Body of pancreas (tissue), 4 donors: ENCODE data around the gene ZNF117. TPM values are rescaled to one million over a fixed set of nuclear protein-coding genes. Genes with fewer than 3 reads are reported as not detected.
"Not testable (repeated sequence)": the region's sequence is repeated elsewhere in the genome, so short reads cannot be mapped to it uniquely, and the experiment has no call there.

Source experiments
- ATAC-seq: fragments of 150-250 bp; one replicate; pipeline ENCODE4 v1.9.1; 2016
- DNase-seq, 4 donors: peaks; one replicate each; pipeline ENCODE4 v3.0.0-alpha.2; 2019
- H3K27ac ChIP-seq, 4 donors: fragments of 200-600 bp; sonication (generic); 1 replicate in 3 of 4; 2 replicates in 1 of 4; pipeline versions ENCODE4 v1.5.1 to v1.6.1; 2016 to 2019; ENCODE audit warnings: mild to moderate bottlenecking in 1 of 4, mixed read lengths in 1 of 4, moderate library complexity in 1 of 4
- H3K27me3 ChIP-seq, 2 donors: fragments of 200-600 bp; sonication (generic); one replicate each; pipeline ENCODE4 v1.6.0; 2016; ENCODE audit warnings: mild to moderate bottlenecking in 1 of 2
- H3K36me3 ChIP-seq, 2 donors: fragments of 200-600 bp; sonication (generic); replicated peaks in 1 of 2; 2 replicates each; pipeline ENCODE4 v1.5.1; 2016; ENCODE audit warnings: low read depth in 2 of 2; ENCODE audit not compliant: insufficient read depth in 1 of 2
- H3K4me1 ChIP-seq: fragments of 200-600 bp; sonication (generic); one replicate; pipeline ENCODE4 v1.6.0; 2016
- H3K4me3 ChIP-seq, 2 donors: fragments of 200-600 bp; sonication (generic); 1 replicate in 1 of 2; 2 replicates in 1 of 2; pipeline ENCODE4 v1.5.1; 2016 to 2019
- H3K9me3 ChIP-seq, 3 donors: fragments of 200-600 bp; sonication (generic); 1 replicate in 2 of 3; 2 replicates in 1 of 3; pipeline ENCODE4 v1.5.1; 2016
- POLR2A ChIP-seq, 3 donors: fragments of 450-650 bp; IDR thresholded peaks; one replicate each; pipeline ENCODE4 v1.6.1; 2016; ENCODE audit warnings: antibody characterized with exemption in 3 of 3, mild to moderate bottlenecking in 2 of 3
- WGBS, 2 donors: methylation state at CpG; one replicate each; pipeline ENCODE4 v1.1.5; 2017; 5-methylcytosine and 5-hydroxymethylcytosine counted together
- intact Hi-C: fragments of 100-400 bp; cut with DNase I; formaldehyde crosslinking; loops from one replicate; pipeline ENCODE4 v1.15.1; 2023
- total RNA-seq, 2 donors: library from RNA; depleted of rRNA; stranded (reverse); fragments of >200 nt; gene quantifications; one replicate each; pipeline ENCODE4 v1.1.0, GENCODE V29; 2016
- TF ChIP-seq, protein P1 (sequence below), 7 experiments: fragments of 450-650 bp in 4 of 7; fragments of 200-600 bp in 3 of 7; sonication (generic) in 3 of 7; IDR thresholded peaks; one replicate each; pipeline ENCODE4 v1.5.1; 2016 to 2019; ENCODE audit warnings: antibody characterized with exemption in 7 of 7

The ZNF117 gene
- total RNA-seq, 2 donors from 2014 or later = 6.9 to 11.2 TPM

DNA sequence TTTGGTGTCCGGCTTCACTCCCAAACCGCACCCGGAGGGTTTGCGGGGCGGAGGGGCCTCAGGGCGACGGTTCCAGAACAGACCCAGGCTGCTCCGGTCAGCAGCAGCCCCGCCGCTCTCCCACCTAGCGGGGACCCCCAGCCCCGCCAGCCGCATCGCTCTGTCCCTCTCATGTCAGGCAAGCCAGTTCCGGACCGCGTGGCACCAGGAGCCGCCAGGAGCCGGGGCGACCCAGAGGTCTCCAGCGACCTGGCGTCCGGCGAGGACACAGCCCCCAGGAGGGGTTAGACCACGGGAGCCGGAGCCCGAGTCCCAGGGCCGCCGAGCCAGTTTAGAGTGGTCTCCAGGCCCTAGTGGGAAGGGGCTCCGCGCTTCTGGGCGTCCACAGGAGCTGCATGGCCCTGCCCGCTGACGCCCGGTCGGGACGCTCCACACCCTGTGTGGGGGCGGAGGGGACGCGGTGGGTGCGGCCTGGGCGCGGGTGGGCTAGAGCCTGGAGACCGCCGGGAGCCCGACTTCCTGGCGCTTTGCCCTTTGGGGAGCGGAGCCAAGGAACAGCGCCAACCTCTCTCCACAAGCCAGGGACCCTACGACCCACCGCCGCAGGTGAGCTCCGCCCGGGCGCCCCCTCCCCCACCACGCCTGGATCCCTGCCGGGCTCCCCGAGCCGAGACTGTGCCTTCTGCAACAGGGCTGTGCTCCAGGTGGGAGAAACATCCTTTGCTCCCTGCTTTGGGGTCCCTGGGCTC is 43.4 kb downstream of the ZNF117 start:
- Histone ChIP-seq H3K27me3 (peaks cover 0 to 6% of the 10 kb centered on the region in 2 donors), H3K9me3 (no peaks in the 10 kb centered on the region), H3K36me3 (no peaks in the 10 kb centered on the region), H3K27ac (no peak overlapping the region), H3K4me3 (peak overlapping the region in 1 of 2 donors; percentile 27), H3K4me1 (peaks cover 12% of the 10 kb centered on the region)
- intact Hi-C loops = loop anchor here (10.0 kb wide), 1 partner anchor 527 kb away; no protein-coding TSS in a partner anchor
- no peak for TF ChIP-seq POLR2A (IDR thresholded peaks at IDR 0.05)
- TF ChIP-seq, protein P1, sequence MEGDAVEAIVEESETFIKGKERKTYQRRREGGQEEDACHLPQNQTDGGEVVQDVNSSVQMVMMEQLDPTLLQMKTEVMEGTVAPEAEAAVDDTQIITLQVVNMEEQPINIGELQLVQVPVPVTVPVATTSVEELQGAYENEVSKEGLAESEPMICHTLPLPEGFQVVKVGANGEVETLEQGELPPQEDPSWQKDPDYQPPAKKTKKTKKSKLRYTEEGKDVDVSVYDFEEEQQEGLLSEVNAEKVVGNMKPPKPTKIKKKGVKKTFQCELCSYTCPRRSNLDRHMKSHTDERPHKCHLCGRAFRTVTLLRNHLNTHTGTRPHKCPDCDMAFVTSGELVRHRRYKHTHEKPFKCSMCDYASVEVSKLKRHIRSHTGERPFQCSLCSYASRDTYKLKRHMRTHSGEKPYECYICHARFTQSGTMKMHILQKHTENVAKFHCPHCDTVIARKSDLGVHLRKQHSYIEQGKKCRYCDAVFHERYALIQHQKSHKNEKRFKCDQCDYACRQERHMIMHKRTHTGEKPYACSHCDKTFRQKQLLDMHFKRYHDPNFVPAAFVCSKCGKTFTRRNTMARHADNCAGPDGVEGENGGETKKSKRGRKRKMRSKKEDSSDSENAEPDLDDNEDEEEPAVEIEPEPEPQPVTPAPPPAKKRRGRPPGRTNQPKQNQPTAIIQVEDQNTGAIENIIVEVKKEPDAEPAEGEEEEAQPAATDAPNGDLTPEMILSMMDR (IDR thresholded peaks at IDR 0.05) = no peak
- peak; percentile 38 for ATAC-seq
- WGBS, 2 donors = 1 to 7% methylated on average over 10 to 45 of the region's 59 CpGs
- peak in 2 of 4 donors; percentile 25 for DNase-seq

DNA sequence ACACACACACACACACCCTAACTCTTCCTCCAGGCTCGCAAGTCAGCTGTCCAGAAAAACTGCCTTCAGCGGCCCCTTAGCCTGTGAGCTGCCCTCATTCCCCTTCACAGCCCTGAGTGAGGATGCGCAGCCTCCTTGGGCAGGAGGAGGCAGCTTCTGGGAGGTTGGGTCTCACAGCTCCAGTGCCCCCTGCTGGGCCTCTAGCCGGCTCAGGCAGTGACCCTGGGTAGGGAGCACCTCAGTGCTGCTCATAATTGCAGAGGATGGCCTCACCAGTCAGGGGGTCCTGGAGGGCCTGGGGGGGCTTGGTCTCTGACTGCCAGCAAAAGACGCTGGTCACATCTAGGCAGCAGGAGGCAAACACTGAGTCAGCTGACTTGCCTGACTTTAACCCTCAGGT is 44.1 kb downstream of the ZNF117 start:
- H3K27me3 ChIP-seq = peaks cover 0 to 6% of the 10 kb centered on the region in 2 donors
- no peak overlapping the region for H3K27ac ChIP-seq
- ATAC-seq (no peak), DNase-seq (peak in 2 of 4 donors; percentile 28 to 31)
- TF ChIP-seq POLR2A (IDR thresholded peaks at IDR 0.05) = no peak
- TF ChIP-seq, protein P1 (IDR thresholded peaks at IDR 0.05) = peak in 1 of 7 experiments; percentile 5
- 27 to 51% methylated on average over 3 to 5 of the region's 5 CpGs for WGBS, 2 donors
- no peaks in the 10 kb centered on the region for H3K36me3 ChIP-seq
- peaks cover 12% of the 10 kb centered on the region for H3K4me1 ChIP-seq
- H3K4me3 ChIP-seq = no peak overlapping the region
- intact Hi-C loops = loop anchor here (10.0 kb wide), 1 partner anchor 528 kb away; no protein-coding TSS in a partner anchor
- no peaks in the 10 kb centered on the region for H3K9me3 ChIP-seq

- TF ChIP-seq POLR2A (IDR thresholded peaks at IDR 0.05) = no peak
- WGBS, 2 donors = 28 to 29% methylated on average over 2 of the region's 2 CpGs
- no peak for ATAC-seq
Measured at GRCh38 chr7:64945503-64946175, 45.2 kb downstream of the ZNF117 start.

DNA sequence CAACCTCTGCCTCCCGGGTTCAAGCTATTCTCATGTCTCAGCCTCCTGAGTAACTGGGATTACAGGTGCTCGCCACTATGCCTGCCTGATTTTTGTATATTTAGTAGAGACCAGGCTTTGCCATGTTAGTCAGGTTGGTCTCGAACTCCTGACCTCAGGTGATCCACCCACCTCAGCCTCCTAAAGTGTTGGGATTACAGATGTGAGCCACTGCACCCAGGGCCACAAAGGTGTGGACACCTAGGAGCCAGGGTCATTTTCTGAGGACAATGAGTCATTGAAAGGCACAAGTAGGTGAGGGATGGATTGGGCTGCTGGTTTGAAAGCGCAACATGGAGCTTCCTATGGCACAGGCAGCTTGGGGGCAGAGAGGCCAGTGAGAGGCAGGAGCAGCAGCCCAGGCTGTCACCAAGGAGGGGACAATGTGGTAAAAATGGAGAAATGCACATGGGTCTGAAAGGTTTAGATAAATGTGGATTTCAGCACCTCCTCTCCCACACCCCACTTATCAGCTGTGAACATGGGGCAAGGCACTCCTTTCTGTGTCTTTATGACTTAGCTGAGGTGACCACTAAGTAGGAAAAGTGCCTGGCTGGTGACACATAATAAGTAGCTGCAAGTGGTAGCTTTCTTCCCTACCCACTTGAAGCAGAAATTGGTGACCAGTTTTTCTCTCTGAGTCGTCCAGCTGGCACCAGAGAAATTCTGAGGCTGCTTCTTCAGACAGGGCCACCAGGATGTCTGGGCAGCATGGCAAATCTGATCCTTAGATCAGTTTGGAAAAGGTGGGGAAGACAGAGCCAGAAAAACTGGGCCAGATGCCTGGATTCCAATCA is 46.0 kb downstream of the ZNF117 start:
- WGBS, 2 donors = 75 to 78% methylated on average over 4 to 5 of the region's 5 CpGs
- not testable (repeated sequence) for H3K9me3 ChIP-seq, H3K27me3 ChIP-seq, ATAC-seq, DNase-seq, H3K36me3 ChIP-seq, H3K27ac ChIP-seq, H3K4me3 ChIP-seq
- peaks cover 12% of the 10 kb centered on the region for H3K4me1 ChIP-seq
- intact Hi-C loops = loop anchor here (10.0 kb wide), 1 partner anchor 530 kb away; no protein-coding TSS in a partner anchor

More at GRCh38 chr7:64945503-64946175, 45.2 kb downstream of the ZNF117 start:
- no peak for DNase-seq
- peaks cover 0 to 6% of the 10 kb centered on the region in 2 donors for H3K27me3 ChIP-seq
- no peaks in the 10 kb centered on the region for H3K9me3 ChIP-seq
- H3K4me1 ChIP-seq = peaks cover 12% of the 10 kb centered on the region
- intact Hi-C loops = loop anchor here (10.0 kb wide), 1 partner anchor 529 kb away; no protein-coding TSS in a partner anchor
- H3K36me3 ChIP-seq = no peaks in the 10 kb centered on the region
- H3K27ac ChIP-seq = no peak overlapping the region
- no peak overlapping the region for H3K4me3 ChIP-seq

DNA sequence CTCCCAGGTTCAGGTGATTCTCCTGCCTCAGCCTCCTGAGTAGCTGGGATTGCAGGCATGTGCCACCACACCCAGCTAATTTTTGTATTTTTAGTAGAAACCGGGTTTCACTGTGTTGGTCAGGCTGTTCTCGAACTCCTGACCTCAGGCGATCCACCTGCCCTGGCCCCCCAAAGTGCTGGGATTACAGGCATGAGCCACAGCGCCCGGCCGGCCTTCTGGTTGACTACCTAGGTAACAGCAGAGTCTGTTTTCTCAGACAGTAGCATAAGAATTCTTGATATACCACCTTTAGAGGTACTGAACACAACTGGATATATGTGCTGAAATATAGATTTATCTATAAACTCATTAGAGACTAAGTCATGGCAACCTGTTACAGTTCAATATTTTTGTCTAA is 50.8 kb downstream of the ZNF117 start:
- WGBS, 2 donors = 92 to 94% methylated on average over 6 of the region's 6 CpGs
- not testable (repeated sequence) for H3K4me3 ChIP-seq, H3K9me3 ChIP-seq, H3K27me3 ChIP-seq, H3K4me1 ChIP-seq, ATAC-seq, H3K36me3 ChIP-seq, H3K27ac ChIP-seq, DNase-seq
- intact Hi-C loops = loop anchor here (10.0 kb wide), 1 partner anchor 535 kb away; no protein-coding TSS in a partner anchor
